Tibial artery (tissue), 4 donors: Measurements from ENCODE around the gene C1QTNF2.

Experiments used
- DNase-seq, 2 donors: peaks; one replicate each; pipeline ENCODE4 v3.0.0-alpha.2; 2019
- H3K27ac ChIP-seq, 2 donors: fragments of 200-600 bp; sonication (generic) in 1 of 2; 1 replicate in 1 of 2; 2 replicates in 1 of 2; pipeline ENCODE4 v1.5.1; 2018 to 2019; ENCODE audit warnings: mild to moderate bottlenecking in 1 of 2
- H3K27me3 ChIP-seq, 2 donors: fragments of 200-600 bp; sonication (generic) in 1 of 2; one replicate each; pipeline versions ENCODE4 v1.5.1 to v1.6.0; 2016 to 2019
- H3K36me3 ChIP-seq, 3 donors: fragments of 200-600 bp; sonication (generic) in 2 of 3; one replicate each; pipeline ENCODE4 v1.5.1; 2016 to 2019; ENCODE audit warnings: mild to moderate bottlenecking in 2 of 3
- H3K4me1 ChIP-seq, 4 donors: fragments of 200-600 bp; sonication (generic) in 2 of 4; 1 replicate in 3 of 4; 2 replicates in 1 of 4; pipeline ENCODE4 v1.5.1; 2016 to 2019
- H3K4me3 ChIP-seq, 2 donors: fragments of 200-600 bp; sonication (generic) in 1 of 2; 1 replicate in 1 of 2; 2 replicates in 1 of 2; pipeline ENCODE4 v1.5.1; 2018 to 2019; ENCODE audit warnings: mild to moderate bottlenecking in 2 of 2
- H3K9me3 ChIP-seq, 3 donors: fragments of 200-600 bp; sonication (generic) in 1 of 3; one replicate each; pipeline ENCODE4 v1.5.1; 2016 to 2019
- intact Hi-C: fragments of 100-400 bp; cut with DNase I; formaldehyde crosslinking; loops from one replicate; pipeline ENCODE4 v1.15.0; 2023; ENCODE audit warnings: low total_unique reads
- TF ChIP-seq, protein P1 (sequence below), 2 experiments: fragments of 200-600 bp in 1 of 2; fragments of 450-650 bp in 1 of 2; IDR thresholded peaks; one replicate each; pipeline ENCODE4 v1.5.1; 2017 to 2019; ENCODE audit warnings: antibody characterized with exemption in 2 of 2, mild to moderate bottlenecking in 1 of 2, moderate library complexity in 1 of 2

C1QTNF2 gene

DNA sequence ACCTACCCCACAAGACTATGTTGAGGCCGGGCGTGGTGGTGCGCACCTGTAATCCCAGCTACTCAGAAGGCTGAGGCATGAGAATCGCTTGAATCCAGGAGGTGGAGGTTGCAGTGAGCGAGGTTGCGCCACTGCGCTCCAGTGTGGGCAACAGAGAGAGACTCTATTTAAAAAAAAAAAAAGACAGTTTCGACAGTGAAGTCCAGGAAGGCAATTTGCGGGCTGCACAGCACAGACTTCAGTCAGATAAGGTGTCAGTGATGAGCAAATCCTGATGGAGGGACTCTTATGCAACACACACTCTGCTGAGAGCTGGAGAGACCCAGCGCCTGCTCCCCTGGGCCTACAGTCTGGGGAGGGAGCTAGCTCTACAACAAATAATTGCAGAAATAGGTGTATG lies 72.2 kb downstream of the C1QTNF2 start:
- no peaks in the 10 kb centered on the region for H3K27me3 ChIP-seq
- H3K9me3 ChIP-seq, result no peaks in the 10 kb centered on the region
- TF ChIP-seq, protein P1, sequence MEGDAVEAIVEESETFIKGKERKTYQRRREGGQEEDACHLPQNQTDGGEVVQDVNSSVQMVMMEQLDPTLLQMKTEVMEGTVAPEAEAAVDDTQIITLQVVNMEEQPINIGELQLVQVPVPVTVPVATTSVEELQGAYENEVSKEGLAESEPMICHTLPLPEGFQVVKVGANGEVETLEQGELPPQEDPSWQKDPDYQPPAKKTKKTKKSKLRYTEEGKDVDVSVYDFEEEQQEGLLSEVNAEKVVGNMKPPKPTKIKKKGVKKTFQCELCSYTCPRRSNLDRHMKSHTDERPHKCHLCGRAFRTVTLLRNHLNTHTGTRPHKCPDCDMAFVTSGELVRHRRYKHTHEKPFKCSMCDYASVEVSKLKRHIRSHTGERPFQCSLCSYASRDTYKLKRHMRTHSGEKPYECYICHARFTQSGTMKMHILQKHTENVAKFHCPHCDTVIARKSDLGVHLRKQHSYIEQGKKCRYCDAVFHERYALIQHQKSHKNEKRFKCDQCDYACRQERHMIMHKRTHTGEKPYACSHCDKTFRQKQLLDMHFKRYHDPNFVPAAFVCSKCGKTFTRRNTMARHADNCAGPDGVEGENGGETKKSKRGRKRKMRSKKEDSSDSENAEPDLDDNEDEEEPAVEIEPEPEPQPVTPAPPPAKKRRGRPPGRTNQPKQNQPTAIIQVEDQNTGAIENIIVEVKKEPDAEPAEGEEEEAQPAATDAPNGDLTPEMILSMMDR (IDR thresholded peaks at IDR 0.05), result no peak
- H3K36me3 ChIP-seq, result no peaks in the 10 kb centered on the region
- H3K4me1 ChIP-seq, result no peaks in the 10 kb centered on the region
- intact Hi-C loops, result no loop called here
- H3K4me3 ChIP-seq, result no peak overlapping the region
- no peak overlapping the region for H3K27ac ChIP-seq
- DNase-seq, result no peak

GRCh38 chr5:160297776-160298175 lies 72.7 kb downstream of the C1QTNF2 start:
- DNase-seq, result no peak
- H3K9me3 ChIP-seq, result no peaks in the 10 kb centered on the region
- intact Hi-C loops, result no loop called here
- no peaks in the 10 kb centered on the region for H3K4me1 ChIP-seq
- H3K36me3 ChIP-seq, result no peaks in the 10 kb centered on the region
- H3K4me3 ChIP-seq, result no peak overlapping the region
- H3K27me3 ChIP-seq, result no peaks in the 10 kb centered on the region
- TF ChIP-seq, protein P1 (IDR thresholded peaks at IDR 0.05), result no peak
- no peak overlapping the region for H3K27ac ChIP-seq
